ENCODE results near the gene PLEKHN1.
A peak's percentile ranks its signal among the peaks of the same experiment; 100 is the strongest.

DNA sequence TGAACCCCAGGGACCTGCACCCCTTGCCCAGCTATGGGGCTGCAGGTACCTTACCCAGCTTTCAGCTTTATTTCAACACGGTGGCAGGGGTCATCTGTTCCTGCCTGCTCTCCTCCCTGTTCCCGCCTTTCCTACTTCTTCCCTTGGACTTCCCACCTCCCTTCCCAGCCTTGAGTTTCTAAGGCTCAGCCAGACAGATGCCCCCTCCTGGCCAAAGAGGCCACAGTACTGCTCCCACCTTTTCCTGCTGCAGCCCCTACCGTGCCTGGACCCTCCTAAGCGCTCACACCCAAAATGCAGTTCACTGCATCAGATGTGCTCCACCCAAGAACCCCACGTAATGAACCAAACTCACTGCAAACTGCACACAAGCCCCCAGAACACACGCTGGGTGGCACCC is 14.9 kb upstream of the PLEKHN1 start:
- TF ChIP-seq, protein P1, sequence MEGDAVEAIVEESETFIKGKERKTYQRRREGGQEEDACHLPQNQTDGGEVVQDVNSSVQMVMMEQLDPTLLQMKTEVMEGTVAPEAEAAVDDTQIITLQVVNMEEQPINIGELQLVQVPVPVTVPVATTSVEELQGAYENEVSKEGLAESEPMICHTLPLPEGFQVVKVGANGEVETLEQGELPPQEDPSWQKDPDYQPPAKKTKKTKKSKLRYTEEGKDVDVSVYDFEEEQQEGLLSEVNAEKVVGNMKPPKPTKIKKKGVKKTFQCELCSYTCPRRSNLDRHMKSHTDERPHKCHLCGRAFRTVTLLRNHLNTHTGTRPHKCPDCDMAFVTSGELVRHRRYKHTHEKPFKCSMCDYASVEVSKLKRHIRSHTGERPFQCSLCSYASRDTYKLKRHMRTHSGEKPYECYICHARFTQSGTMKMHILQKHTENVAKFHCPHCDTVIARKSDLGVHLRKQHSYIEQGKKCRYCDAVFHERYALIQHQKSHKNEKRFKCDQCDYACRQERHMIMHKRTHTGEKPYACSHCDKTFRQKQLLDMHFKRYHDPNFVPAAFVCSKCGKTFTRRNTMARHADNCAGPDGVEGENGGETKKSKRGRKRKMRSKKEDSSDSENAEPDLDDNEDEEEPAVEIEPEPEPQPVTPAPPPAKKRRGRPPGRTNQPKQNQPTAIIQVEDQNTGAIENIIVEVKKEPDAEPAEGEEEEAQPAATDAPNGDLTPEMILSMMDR (IDR thresholded peaks at IDR 0.05; ENCODE audit: poor library complexity), result peak; percentile 41
- no peak for TF ChIP-seq EZH2 (IDR thresholded peaks at IDR 0.05; ENCODE audit: borderline replicate concordance)

All from hepatocyte (in vitro differentiated cells).